ENCODE results near the gene PFN3.
A peak's percentile ranks its signal among the peaks of the same experiment; 100 is the strongest.
"Not testable (repeated sequence)": the region's sequence is repeated elsewhere in the genome, so short reads cannot be mapped to it uniquely, and the experiment has no call there.

PFN3 gene

DNA sequence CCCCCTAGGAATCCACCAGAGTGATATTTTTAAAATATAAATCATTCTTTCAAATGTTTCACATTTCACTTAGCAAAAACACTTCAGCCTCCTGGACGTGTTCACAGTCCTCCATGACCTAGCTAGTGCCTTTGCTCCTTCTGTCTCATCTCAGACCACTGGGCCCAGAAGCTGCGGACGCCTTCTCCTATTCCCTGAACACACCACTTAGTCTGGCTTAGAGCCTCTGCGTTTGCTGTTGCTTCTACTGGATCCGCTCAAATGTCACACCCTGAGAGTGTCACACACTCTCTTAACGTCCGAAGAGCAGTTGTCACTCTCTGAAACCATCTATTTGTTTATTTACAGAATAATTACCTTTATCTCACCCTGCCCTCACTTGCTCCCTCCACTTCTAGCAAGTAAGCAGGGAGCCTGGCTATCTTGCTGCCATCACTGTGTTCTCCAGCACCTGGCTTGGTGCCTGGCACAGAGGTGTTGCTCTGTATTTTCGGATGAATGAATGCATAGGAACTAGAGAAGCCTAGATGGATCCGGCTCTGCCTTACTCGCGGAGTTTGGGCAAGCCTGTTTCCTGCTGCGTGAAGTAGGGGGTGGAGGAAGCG, 24.8 kb upstream of the PFN3 start:
- no peak for DNase-seq

GRCh38 chr5:177423671-177424070, 23.2 kb upstream of the PFN3 start:
- DNase-seq, result no peak

DNA sequence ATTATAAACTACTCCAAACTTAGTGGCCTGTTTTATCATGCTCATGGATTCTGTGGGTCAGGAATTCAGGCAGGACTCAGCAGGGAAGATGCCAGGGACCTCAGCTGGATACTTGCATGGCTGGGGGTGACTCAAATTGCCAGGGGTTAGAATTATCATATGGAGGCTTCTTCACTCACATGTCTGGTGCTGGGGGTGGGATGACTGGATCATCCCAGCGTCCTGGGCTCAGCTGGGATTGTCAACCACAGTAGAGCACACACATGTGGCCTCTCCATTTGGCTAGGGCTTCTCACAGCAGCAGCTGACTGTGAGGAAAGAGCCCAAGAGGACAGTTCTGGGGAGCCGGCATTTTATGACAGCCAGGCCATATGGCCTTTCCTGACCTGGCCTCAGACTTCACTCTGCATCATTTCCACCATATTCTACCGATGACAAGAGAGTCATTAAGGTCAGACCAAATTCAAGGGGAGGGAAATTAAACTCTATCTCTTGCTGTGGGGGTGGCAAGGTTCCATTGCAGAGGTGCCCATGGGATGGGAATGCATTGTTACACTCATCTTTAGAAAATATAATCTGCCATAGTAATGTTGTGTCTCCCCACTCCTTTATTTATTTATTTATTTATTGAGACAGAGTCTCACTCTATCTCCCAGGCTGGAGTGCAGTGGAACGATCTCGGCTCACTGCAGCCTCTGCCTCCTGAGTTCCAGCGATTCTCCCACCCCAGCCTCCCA, 20.8 kb upstream of the PFN3 start:
- DNase-seq, result no peak

- DNase-seq, result not testable (repeated sequence)
These were observed 20.0 kb upstream of the PFN3 start for GRCh38 chr5:177420472-177420871.

DNA sequence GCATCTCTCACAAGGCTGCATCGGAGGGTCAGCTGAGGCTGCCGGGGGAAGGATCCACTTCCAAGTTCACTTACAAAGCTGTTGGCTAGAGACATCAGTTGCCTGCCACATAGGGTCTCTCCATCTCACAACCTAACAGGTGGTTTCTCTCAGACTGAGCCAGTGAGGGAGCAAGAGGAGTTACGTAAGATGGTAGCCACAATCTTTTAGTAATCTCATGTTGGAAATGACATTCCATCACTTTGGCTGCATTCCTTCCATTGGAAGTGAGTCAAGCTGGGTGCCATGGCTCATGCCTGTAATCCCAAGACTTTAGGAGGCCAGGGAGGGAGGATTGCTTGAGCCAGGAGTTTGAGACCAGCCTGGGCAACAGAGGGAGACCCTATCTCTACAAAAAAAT, 18.6 kb upstream of the PFN3 start:
- DNase-seq, result no peak

GRCh38 chr5:177417081-177417480, 16.6 kb upstream of the PFN3 start:
- not testable (repeated sequence) for DNase-seq

DNA sequence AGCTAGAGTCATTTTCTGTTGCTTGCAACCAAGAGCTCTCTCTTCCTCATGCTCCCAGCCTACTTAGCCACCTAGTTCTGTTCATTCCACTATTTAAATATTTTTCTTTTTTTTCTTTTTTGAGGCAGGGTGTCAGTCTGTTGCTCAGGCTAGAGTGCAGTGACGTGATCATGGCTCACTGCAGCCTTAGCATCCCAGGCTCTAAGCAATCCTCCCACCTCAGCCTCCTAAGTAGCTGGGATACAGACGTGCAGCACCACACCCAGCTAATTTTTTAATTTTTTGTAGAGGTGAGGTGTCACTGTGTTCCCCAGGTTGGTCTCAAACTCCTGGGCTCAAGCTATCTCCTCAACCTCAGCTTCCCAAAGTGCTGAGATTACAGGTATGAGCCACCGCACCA, 14.0 kb upstream of the PFN3 start:
- DNase-seq, result no peak

- no peak for DNase-seq
These were observed 12.3 kb upstream of the PFN3 start for GRCh38 chr5:177412603-177413233.

DNA sequence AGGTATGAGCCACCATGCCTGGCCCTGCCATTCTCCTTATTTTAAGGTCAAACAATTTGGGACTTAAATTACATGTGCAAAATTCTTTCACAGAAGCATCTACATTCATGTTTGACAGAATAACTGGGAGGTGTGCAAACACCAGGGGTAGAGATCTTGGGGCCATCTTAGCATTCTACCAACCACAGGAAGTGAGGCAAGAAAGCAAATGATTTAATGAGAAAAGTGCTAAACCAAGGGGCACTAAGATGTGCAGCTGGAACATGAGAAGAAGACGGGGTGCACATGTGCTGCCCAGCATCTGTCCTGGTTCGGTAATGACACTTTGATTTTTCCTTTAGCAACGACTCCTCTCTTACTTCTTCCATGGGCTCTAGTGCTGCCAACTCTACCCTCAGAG, 10.1 kb upstream of the PFN3 start:
- no peak for DNase-seq

- DNase-seq, result no peak
These were observed 8.8 kb upstream of the PFN3 start, which contains the start of gene F12 for GRCh38 chr5:177409043-177409801. TSS of gene F12 (minus strand) at chr5:177409564. CDS start at chr5:177409527, 37 bp downstream.

GRCh38 chr5:177405805-177406204, 5.3 kb upstream of the PFN3 start:
- DNase-seq, result no peak

GRCh38 chr5:177405312-177405711, 4.9 kb upstream of the PFN3 start:
- DNase-seq, result no peak

- DNase-seq, result peak; percentile 30 to 68
These were observed 4.2 kb upstream of the PFN3 start for GRCh38 chr5:177404641-177405179.

DNA sequence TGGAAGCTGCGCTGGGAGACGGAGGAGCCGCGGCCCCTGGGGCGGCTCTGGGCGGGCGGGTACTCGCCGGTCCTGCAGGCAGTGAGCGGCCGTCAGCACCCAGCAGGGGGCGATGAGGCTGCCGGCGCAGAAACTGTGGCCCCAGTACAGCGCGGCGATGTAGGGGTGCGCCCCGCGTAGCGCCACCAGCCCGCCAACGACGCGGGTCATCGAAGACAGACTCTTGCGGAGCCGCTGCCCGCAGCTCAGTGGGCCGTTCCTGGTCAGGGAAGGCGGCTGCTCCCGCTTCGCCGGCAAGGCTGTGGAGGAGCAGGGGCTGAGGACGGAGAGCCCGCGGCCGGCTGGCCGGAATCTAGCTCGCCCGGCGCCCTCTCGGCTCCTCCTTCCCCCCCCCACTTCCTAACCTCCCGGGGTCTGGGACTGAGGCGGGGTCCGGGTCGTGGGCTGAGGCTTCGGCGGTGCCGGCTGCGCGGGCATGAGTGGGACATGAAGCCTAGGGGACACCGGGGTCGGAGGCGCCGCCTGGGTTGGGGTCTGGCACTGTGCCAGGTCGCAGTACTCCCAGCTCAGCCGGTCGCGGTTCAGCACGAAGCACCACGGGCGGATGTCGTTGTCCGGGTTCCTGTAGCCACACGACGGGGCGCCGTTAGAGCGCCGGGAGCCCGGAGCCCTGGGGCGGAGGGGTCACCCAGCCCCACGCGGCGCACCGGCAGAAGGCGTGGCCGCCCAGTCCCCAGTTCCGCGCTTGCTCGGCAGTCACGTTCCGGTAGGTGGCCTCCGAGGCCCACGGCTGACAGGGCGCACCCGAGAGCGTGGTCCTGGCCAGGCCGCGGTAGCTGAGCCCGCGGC, 3.6 kb upstream of the PFN3 start:
- peak; percentile 45 to 79 for DNase-seq

DNA sequence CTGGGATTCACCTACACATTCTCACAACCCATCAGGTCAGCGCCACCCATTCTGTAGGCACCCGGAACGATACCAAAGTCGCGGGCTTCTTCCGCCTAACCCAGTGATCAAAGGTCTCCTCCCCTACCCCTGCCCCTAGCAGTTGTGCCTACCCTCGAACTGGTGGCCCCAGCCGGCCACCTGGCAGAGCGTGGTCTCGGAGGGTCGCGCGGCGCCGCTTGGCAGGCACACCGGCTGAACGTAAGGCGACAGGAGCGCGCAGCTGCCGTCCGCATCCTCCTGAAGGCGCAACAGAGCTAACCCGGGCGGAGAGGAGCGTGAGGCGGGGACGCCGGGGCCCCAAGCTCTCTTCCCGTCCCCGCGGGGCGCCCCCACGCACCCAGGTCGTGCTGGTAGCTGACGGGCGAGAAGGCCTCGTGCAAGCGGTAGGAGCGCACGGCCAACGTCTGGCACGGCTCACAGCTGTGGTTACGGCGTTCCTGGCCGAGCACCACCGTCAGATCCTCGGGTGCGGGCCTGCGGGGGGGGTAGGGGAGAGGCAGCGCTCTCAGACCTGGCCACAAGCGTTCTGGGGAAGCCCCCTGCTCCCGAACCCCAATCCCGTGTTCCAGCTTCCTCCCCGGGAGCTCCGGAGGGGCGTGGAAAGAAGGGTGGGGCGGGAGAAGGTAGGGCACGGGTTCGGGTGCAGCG, 2.8 kb upstream of the PFN3 start:
- DNase-seq, result peak; percentile 25 to 38

- DNase-seq, result peak; percentile 54 to 77
These were observed 2.0 kb upstream of the PFN3 start for GRCh38 chr5:177402271-177403043.

DNA sequence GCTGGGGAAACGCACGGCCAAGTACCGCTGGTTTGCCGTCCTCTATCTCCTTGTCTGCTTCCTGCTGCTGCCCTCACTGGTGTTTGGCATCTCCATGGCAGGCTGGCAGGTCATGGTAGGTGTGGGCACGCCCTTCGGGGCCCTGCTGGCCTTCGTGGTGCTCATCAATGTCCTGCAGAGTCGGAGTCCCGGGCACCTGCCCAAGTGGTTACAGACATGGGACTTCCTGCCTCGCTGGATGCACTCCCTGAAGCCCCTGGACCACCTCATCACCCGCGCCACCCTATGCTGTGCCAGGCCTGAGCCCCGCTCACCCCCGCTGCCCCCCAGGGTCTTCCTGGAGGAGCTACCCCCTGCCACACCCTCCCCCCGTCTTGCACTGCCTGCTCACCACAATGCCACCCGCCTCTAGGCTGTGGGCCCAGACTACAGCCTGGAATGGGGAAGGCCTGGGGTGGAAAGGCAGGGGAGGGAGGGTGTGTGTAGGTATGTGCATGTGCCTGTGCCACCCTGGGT, 2.5 kb downstream of the PFN3 start:
- no peak for DNase-seq

DNA sequence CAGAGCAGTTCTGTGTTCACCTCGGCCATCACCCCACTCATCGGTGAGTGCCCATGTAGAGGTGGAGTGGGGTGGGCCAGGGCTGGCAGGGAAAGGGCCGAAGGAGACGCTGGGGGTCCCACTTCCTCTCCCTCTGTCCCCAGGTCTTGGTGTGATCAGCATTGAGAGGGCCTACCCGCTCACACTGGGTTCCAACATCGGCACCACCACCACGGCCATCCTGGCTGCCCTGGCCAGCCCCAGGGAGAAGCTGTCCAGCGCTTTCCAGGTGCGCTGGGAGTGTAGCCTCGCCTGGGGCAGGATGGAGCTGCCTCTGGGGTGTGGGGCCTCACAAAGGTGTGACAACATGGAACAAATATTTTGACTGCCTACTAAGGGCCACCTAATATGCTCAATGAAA, 3.7 kb downstream of the PFN3 start:
- no peak for DNase-seq

DNA sequence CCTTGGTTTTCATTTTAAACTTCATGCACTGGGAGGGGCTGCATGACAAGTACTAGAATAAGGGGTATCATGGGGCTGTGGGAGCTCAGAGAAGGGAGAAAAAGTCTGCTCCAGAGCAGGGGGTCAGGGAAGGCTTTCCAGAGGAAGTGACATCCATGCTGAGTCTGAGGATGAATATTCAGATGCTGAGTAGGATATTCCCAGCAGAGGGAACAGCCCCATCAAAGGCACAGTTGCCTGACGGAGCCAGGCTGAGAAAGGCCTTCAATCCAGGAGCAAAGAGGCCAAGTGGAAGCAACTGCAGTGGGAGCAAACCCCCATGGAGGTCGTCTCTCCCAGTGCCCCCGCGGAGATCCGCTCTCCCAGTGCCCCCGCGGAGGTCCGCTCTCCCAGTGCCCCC, 4.4 kb downstream of the PFN3 start:
- no peak for DNase-seq

- DNase-seq, result no peak
These were observed 6.5 kb downstream of the PFN3 start for GRCh38 chr5:177393990-177394389.
